SK-N-SH (cell line): ENCODE measurements around the gene UVRAG.

ENCODE experiments used
- CTCF ChIP-seq: fragments of 200-600 bp; sonication (generic); IDR thresholded peaks from 2 replicates; pipeline ENCODE4 v1.6.1; 2017; ENCODE audit warnings: antibody characterized with exemption, mild to moderate bottlenecking, moderate library complexity
- ELF1 ChIP-seq: IDR thresholded peaks from 2 replicates; pipeline ENCODE4 v1.4.0; 2012
- FOXJ3 ChIP-seq: sonication (generic); formaldehyde crosslinking; IDR thresholded peaks from 2 replicates; pipeline ENCODE4 v1.5.1; 2020; ENCODE audit warnings: mild to moderate bottlenecking, missing genetic modification reagents
- MAX ChIP-seq: IDR thresholded peaks from 2 replicates; pipeline ENCODE4 v1.4.0; 2012; ENCODE audit warnings: low read depth
- MXI1 ChIP-seq: IDR thresholded peaks from 2 replicates; pipeline ENCODE4 v1.6.1; 2012; ENCODE audit warnings: mild to moderate bottlenecking, low read depth, low read length, improper control_type of control experiment
- SIN3A ChIP-seq: IDR thresholded peaks from 2 replicates; pipeline ENCODE4 v1.6.1; 2012; ENCODE audit warnings: low read depth, mild to moderate bottlenecking, low read length, moderate library complexity, borderline replicate concordance
- TAF1 ChIP-seq: IDR thresholded peaks from 2 replicates; pipeline ENCODE4 v1.6.1; 2012; ENCODE audit warnings: low read depth, mild to moderate bottlenecking, low read length, moderate library complexity, borderline replicate concordance
- USF2 ChIP-seq: fragments of 150-350 bp; IDR thresholded peaks from 2 replicates; pipeline ENCODE4 v1.6.1; 2017; ENCODE audit warnings: antibody characterized with exemption, low read length, low read depth, borderline replicate concordance
- YY1 ChIP-seq: IDR thresholded peaks from 2 replicates; pipeline ENCODE4 v1.4.0; 2012; ENCODE audit warnings: low read depth, mild to moderate bottlenecking
- ZBTB33 ChIP-seq: IDR thresholded peaks from 2 replicates; pipeline ENCODE4 v1.4.0; 2012; ENCODE audit warnings: low read depth, borderline replicate concordance

GRCh38 chr11:75792127-75792731 is 22.8 kb upstream of the UVRAG start:
- no peak for TF ChIP-seq MAX
- TF ChIP-seq MXI1: no peak
- no peak for TF ChIP-seq YY1
- no peak for TF ChIP-seq TAF1
- TF ChIP-seq CTCF: no peak
- no peak for TF ChIP-seq ELF1
- TF ChIP-seq USF2: no peak
- TF ChIP-seq FOXJ3 (CRISPR knock-in tag): no peak
- no peak for TF ChIP-seq ZBTB33
- no peak for TF ChIP-seq SIN3A
